ENCODE measurements around the gene VSIG10L2. TPM values are rescaled to one million over a fixed set of nuclear protein-coding genes. Genes with fewer than 3 reads are reported as not detected.

Gene VSIG10L2
- total RNA-seq, 1 experiment from 2014 or later, result not detected

- POLR2A ChIA-PET (ENCODE audit: low non-redundant PET), result no interaction called here
- BruUV-seq (replicated peaks), result no TSS peak
- peak; percentile 88 for DNase-seq (ENCODE audit: low spot score)
- peaks cover 7% of the 10 kb centered on the region for H3K27me3 ChIP-seq (replicated peaks; ENCODE audit: insufficient read depth, low read depth, low read length, poor library complexity)
- H3K9me3 ChIP-seq (ENCODE audit: low read depth, low read length, poor library complexity, severe bottlenecking), result no peaks in the 10 kb centered on the region
- TF ChIP-seq, protein P1, sequence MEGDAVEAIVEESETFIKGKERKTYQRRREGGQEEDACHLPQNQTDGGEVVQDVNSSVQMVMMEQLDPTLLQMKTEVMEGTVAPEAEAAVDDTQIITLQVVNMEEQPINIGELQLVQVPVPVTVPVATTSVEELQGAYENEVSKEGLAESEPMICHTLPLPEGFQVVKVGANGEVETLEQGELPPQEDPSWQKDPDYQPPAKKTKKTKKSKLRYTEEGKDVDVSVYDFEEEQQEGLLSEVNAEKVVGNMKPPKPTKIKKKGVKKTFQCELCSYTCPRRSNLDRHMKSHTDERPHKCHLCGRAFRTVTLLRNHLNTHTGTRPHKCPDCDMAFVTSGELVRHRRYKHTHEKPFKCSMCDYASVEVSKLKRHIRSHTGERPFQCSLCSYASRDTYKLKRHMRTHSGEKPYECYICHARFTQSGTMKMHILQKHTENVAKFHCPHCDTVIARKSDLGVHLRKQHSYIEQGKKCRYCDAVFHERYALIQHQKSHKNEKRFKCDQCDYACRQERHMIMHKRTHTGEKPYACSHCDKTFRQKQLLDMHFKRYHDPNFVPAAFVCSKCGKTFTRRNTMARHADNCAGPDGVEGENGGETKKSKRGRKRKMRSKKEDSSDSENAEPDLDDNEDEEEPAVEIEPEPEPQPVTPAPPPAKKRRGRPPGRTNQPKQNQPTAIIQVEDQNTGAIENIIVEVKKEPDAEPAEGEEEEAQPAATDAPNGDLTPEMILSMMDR (conservative IDR thresholded peaks at IDR 0.05; ENCODE audit: low read depth, low read length), result peak; percentile 95
- no peak for TF ChIP-seq EZH2 (IDR thresholded peaks at IDR 0.05; ENCODE audit: borderline replicate concordance, low read depth, low read length, poor library complexity, severe bottlenecking)
- no peaks in the 10 kb centered on the region for H3K4me1 ChIP-seq (ENCODE audit: insufficient read depth, low read length, poor library complexity, severe bottlenecking)
- no peak overlapping the region for H3K4me3 ChIP-seq (ENCODE audit: low read depth, low read length, poor library complexity, severe bottlenecking)
- H3K36me3 ChIP-seq (ENCODE audit: insufficient read depth, low read length, poor library complexity, severe bottlenecking), result no peaks in the 10 kb centered on the region
- intact Hi-C loops (cut with micrococcal nuclease; ENCODE audit: unreplicated experiment), result loop anchor here (1.0 kb wide), 1 partner anchor 271 kb away; no protein-coding TSS in a partner anchor
- CTCF ChIA-PET, result interaction anchor here (1.9 kb wide), 1 partner anchor 271 kb away, joined by 7 read pairs; no protein-coding TSS in a partner anchor
- H3K27ac ChIP-seq (ENCODE audit: low read depth, low read length, poor library complexity, severe bottlenecking), result no peak overlapping the region
Measured at GRCh38 chr11:125923012-125923579, 22.7 kb upstream of the VSIG10L2 start.

DNA sequence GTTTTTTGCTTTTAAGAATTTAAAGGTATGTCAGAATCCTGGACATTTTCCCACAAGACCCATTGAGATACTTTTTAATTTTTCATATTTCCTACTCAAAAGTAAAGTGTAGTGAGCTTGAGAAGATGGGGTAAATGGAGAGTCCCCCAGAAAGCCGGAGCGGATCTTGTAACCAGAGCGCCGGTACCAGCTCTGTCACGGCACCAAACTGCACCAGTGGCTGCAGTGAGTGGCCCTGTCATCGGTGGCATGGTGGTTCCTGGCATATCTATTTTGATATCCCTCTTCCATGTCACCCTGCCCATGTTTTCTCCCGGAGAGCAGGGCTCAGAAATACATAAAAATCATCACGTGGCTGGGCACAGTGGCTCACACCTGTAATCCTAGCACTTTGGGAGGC lies 22.2 kb upstream of the VSIG10L2 start:
- CTCF ChIA-PET, result interaction anchor here (1.9 kb wide), 1 partner anchor 270 kb away, joined by 7 read pairs; no protein-coding TSS in a partner anchor
- POLR2A ChIA-PET (ENCODE audit: low non-redundant PET), result no interaction called here
- no peaks in the 10 kb centered on the region for H3K9me3 ChIP-seq (ENCODE audit: low read depth, low read length, poor library complexity, severe bottlenecking)

GRCh38 chr11:125924384-125925007 lies 21.3 kb upstream of the VSIG10L2 start:
- H3K36me3 ChIP-seq (ENCODE audit: insufficient read depth, low read length, poor library complexity, severe bottlenecking), result no peaks in the 10 kb centered on the region
- H3K27me3 ChIP-seq (replicated peaks; ENCODE audit: insufficient read depth, low read depth, low read length, poor library complexity), result peaks cover 12% of the 10 kb centered on the region
- ChIA-PET POLR2A (ENCODE audit: low non-redundant PET) (no interaction called here), CTCF (interaction anchor here (1.9 kb wide), 1 partner anchor 269 kb away, joined by 7 read pairs; no protein-coding TSS in a partner anchor)
- BruUV-seq (replicated peaks), result no TSS peak
- intact Hi-C loops (cut with micrococcal nuclease; ENCODE audit: unreplicated experiment), result loop anchor here (5.0 kb wide), 1 partner anchor 138 kb away; the partner anchor contains the start of gene CDON
- H3K4me1 ChIP-seq (ENCODE audit: insufficient read depth, low read length, poor library complexity, severe bottlenecking), result no peaks in the 10 kb centered on the region
- no peak for DNase-seq (ENCODE audit: low spot score)
- no peak for TF ChIP-seq EZH2 (IDR thresholded peaks at IDR 0.05; ENCODE audit: borderline replicate concordance, low read depth, low read length, poor library complexity, severe bottlenecking)
- TF ChIP-seq, protein P1 (conservative IDR thresholded peaks at IDR 0.05; ENCODE audit: low read depth, low read length), result no peak
- H3K9me3 ChIP-seq (ENCODE audit: low read depth, low read length, poor library complexity, severe bottlenecking), result no peaks in the 10 kb centered on the region
- H3K4me3 ChIP-seq (ENCODE audit: low read depth, low read length, poor library complexity, severe bottlenecking), result no peak overlapping the region
- no peak overlapping the region for H3K27ac ChIP-seq (ENCODE audit: low read depth, low read length, poor library complexity, severe bottlenecking)

More for the DNA sequence above, 22.2 kb upstream of the VSIG10L2 start:
- Histone ChIP-seq H3K27ac (ENCODE audit: low read depth, low read length, poor library complexity, severe bottlenecking) (no peak overlapping the region), H3K27me3 (replicated peaks; ENCODE audit: insufficient read depth, low read depth, low read length, poor library complexity) (peaks cover 12% of the 10 kb centered on the region), H3K36me3 (ENCODE audit: insufficient read depth, low read length, poor library complexity, severe bottlenecking) (no peaks in the 10 kb centered on the region), H3K4me1 (ENCODE audit: insufficient read depth, low read length, poor library complexity, severe bottlenecking) (no peaks in the 10 kb centered on the region), H3K4me3 (ENCODE audit: low read depth, low read length, poor library complexity, severe bottlenecking) (no peak overlapping the region)
- intact Hi-C loops (cut with micrococcal nuclease; ENCODE audit: unreplicated experiment), result loop anchor here (1.0 kb wide), 1 partner anchor 271 kb away; no protein-coding TSS in a partner anchor
- BruUV-seq (replicated peaks), result no TSS peak
- DNase-seq (ENCODE audit: low spot score), result no peak
- TF ChIP-seq, protein P1 (conservative IDR thresholded peaks at IDR 0.05; ENCODE audit: low read depth, low read length), result no peak
- TF ChIP-seq EZH2 (IDR thresholded peaks at IDR 0.05; ENCODE audit: borderline replicate concordance, low read depth, low read length, poor library complexity, severe bottlenecking), result no peak
